ENCODE data around the gene S1PR4. TPM values are rescaled to one million over a fixed set of nuclear protein-coding genes. Genes with fewer than 3 reads are reported as not detected.

Gene S1PR4
- total RNA-seq, 1 experiment from 2014 or later = not detected

Other genes with a start within 250 kb of the S1PR4 start
- gene ZNF77, start 233.8 kb upstream of the S1PR4 start, total RNA-seq (2014; rRNA removed; shearing (Covaris generic)) = 6.5 and 7.1 TPM in 2 replicates
- 2.7 and 10.4 TPM in 2 replicates for gene TLE6, start 201.2 kb upstream of the S1PR4 start, total RNA-seq (2014; rRNA removed; shearing (Covaris generic))
- gene TLE2, start 149.5 kb upstream of the S1PR4 start, total RNA-seq (2014; rRNA removed; shearing (Covaris generic)) = 10.2 and 11.7 TPM in 2 replicates
- gene TLE5, start 116.3 kb upstream of the S1PR4 start, total RNA-seq (2014; rRNA removed; shearing (Covaris generic)) = 292 and 378 TPM in 2 replicates
- 42.9 and 44.0 TPM in 2 replicates for gene GNA11, start 84.4 kb upstream of the S1PR4 start, total RNA-seq (2014; rRNA removed; shearing (Covaris generic))
- 2.8 and 3.7 TPM in 2 replicates for gene GNA15, start 42.7 kb upstream of the S1PR4 start, total RNA-seq (2014; rRNA removed; shearing (Covaris generic))
- 77.5 and 82.5 TPM in 2 replicates for gene NCLN, start 7.2 kb downstream of the S1PR4 start, total RNA-seq (2014; rRNA removed; shearing (Covaris generic))
- gene CELF5, start 45.9 kb downstream of the S1PR4 start, total RNA-seq (2014; rRNA removed; shearing (Covaris generic)) = 1.5 and 1.7 TPM in 2 replicates
- 3.2 and 8.9 TPM in 2 replicates for gene NFIC, start 187.8 kb downstream of the S1PR4 start, total RNA-seq (2014; rRNA removed; shearing (Covaris generic))